ENCODE data around the gene SLC43A1. TPM values are rescaled to one million over a fixed set of nuclear protein-coding genes. Genes with fewer than 3 reads are reported as not detected.

The SLC43A1 gene
- total RNA-seq, 1 donor from 2014 or later = 4.5 TPM

- DNase-seq = no peak
- ATAC-seq = no peak
- intact Hi-C loops (cut with micrococcal nuclease) = loop anchor here (5.0 kb wide), 1 partner anchor 136 kb away; no protein-coding TSS in a partner anchor
Observed at GRCh38 chr11:57483562-57483918, 32.0 kb downstream of the SLC43A1 start.

GRCh38 chr11:57482782-57483561, 32.5 kb downstream of the SLC43A1 start:
- intact Hi-C loops (cut with micrococcal nuclease) = loop anchor here (5.0 kb wide), 1 partner anchor 136 kb away; no protein-coding TSS in a partner anchor

GRCh38 chr11:57481915-57482781, 33.4 kb downstream of the SLC43A1 start:
- no peak for DNase-seq
- ATAC-seq = no peak
- intact Hi-C loops (cut with micrococcal nuclease) = loop anchor here (5.0 kb wide), 1 partner anchor 135 kb away; no protein-coding TSS in a partner anchor

More at GRCh38 chr11:57482782-57483561, 32.5 kb downstream of the SLC43A1 start:
- ATAC-seq = peak; percentile 71
- peak; percentile 73 for DNase-seq

DNA sequence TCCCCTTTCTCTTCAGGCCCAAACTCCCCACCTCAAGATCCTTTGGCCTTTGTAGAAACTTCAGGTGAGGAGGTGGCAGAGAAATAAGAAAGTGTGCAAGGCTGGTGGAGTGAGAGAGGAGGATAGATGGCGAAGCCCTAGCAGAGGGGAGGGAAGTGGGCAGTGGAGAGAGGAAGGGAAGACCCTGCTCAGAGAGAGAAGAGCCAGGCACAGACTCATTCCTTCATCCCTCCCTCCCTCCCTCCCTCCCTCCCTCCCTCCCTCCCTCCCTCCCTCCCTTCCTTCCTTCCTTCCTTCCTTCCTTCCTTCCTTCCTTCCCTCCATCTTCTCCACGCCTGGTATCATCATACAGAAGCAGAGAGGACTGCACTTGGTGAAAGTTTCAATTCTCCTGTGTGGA, 34.2 kb downstream of the SLC43A1 start:
- no peak for DNase-seq
- intact Hi-C loops (cut with micrococcal nuclease) = loop anchor here (5.0 kb wide), 1 partner anchor 134 kb away; no protein-coding TSS in a partner anchor
- no peak for ATAC-seq

- intact Hi-C loops (cut with micrococcal nuclease) = loop anchor here (5.0 kb wide), 1 partner anchor 133 kb away; no protein-coding TSS in a partner anchor
- peak; percentile 38 for ATAC-seq
- peak; percentile 79 for DNase-seq
Observed at GRCh38 chr11:57480409-57481137, 34.9 kb downstream of the SLC43A1 start.

DNA sequence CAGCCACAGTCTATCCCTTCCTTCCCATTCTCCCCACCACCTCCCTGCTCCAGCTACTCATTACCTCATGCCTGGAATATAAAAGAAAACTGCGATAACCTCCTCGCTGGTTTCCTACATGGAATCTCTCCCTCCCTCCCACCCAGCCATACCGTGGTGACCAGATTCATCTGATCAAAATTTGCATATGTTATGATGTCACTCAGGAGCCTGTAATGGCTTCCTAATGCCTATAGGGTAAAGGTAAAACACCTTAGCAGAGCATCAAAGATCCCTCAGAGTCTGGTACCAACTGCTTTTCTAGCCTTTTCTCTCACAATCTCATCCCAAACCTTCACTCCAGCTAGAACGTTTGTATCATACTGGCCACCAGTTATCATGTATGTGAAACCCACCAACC, 35.6 kb downstream of the SLC43A1 start:
- ATAC-seq (no peak), DNase-seq (no peak)
- intact Hi-C loops (cut with micrococcal nuclease) = loop anchor here (5.0 kb wide), 1 partner anchor 133 kb away; no protein-coding TSS in a partner anchor

- intact Hi-C loops (cut with micrococcal nuclease) = no loop called here
- DNase-seq (no peak), ATAC-seq (no peak)
Observed at GRCh38 chr11:57479021-57479663, 36.4 kb downstream of the SLC43A1 start.

DNA sequence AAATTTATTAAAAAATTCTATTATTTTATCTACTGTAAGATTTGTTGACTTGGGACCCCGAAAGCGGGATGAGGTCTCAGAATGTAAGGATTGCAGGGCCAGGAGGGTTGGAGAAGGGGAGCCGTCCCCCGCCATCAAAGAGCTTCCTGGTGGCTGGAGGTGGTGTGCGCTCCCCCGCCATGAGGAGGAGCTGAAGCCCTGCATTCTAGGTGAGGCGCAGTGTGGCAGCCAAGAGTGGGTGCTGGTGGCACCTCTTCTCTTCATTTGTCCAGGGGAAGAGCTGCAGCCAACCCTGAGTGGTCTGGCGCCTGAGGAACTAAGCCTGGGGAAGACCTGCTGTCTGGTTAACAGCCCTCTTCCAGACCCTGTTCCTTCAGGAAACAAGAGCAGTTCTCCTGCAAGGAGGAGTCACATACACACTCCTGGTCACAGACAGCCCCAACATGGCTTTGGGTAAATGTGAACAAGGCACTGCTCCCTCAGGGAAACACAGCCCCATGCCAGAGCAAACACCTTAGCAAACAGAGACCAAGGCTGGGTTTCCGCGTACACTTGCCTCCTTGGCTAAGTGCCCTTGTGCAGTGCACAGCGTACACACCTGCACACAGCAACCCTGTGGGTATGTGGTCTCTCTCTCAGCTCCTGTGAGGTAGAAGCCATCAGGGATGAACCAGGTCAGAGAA, 37.9 kb downstream of the SLC43A1 start:
- DNase-seq = no peak
- intact Hi-C loops (cut with micrococcal nuclease) = no loop called here
- ATAC-seq = no peak

- intact Hi-C loops (cut with micrococcal nuclease) = no loop called here
- ATAC-seq (peak; percentile 90), DNase-seq (peak; percentile 66)
Observed at GRCh38 chr11:57476757-57477506, 38.6 kb downstream of the SLC43A1 start.

DNA sequence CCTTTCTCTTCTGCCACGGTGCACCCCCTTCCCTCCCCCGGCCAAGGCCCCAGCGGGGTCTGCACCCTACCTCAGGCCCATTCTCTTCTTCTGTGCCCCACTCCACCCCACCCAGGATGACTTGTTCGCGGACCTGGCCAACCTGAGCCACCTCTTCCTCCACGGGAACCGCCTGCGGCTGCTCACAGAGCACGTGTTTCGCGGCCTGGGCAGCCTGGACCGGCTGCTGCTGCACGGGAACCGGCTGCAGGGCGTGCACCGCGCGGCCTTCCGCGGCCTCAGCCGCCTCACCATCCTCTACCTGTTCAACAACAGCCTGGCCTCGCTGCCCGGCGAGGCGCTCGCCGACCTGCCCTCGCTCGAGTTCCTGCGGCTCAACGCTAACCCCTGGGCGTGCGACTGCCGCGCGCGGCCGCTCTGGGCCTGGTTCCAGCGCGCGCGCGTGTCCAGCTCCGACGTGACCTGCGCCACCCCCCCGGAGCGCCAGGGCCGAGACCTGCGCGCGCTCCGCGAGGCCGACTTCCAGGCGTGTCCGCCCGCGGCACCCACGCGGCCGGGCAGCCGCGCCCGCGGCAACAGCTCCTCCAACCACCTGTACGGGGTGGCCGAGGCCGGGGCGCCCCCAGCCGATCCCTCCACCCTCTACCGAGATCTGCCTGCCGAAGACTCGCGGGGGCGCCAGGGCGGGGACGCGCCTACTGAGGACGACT, 39.3 kb downstream of the SLC43A1 start:
- DNase-seq (peak; percentile 77), ATAC-seq (peak; percentile 90)
- intact Hi-C loops (cut with micrococcal nuclease) = no loop called here

DNA sequence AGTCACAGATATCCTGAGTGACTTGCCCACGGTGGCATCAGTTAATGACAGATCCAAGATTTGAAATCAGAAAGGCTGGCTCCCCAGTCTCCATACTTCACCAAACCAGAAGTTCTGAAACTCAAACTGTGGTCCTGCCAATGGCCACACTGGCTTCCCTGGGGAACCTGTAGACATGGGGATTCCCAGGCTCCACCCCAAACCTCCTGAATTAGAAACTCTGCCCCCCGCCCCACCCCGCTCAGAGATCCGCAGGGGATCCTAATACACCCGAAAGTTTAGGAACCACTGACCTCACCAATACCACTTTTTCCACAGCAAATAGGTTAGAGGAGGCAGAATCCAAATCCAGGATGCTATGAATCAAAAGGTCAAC, 39.8 kb downstream of the SLC43A1 start:
- no peak for DNase-seq
- intact Hi-C loops (cut with micrococcal nuclease) = no loop called here
- ATAC-seq = no peak

DNA sequence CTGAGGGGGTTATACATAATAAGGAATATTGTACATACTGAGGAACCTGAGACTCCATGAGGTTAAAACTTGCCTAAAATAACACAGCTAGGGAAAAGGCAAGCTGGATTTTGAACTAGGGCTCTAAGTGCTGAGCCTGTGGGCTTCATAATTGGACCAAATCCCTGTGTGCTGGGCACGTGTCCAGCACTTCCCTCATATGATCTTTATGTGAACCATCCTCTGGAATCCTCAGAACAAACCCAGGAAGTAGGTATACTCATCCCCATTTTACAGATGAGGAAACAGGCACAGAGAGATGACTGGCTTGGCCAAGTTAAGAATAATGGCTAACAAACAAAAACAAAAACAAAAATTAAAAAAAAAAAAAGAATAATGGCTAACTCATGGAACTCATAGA, 40.3 kb downstream of the SLC43A1 start:
- intact Hi-C loops (cut with micrococcal nuclease) = no loop called here
- ATAC-seq (no peak), DNase-seq (no peak)

GRCh38 chr11:57474803-57475115, 40.7 kb downstream of the SLC43A1 start:
- no peak for ATAC-seq
- intact Hi-C loops (cut with micrococcal nuclease) = no loop called here
- DNase-seq = no peak

- DNase-seq (no peak), ATAC-seq (no peak)
- intact Hi-C loops (cut with micrococcal nuclease) = no loop called here
Observed at GRCh38 chr11:57474017-57474802, 41.3 kb downstream of the SLC43A1 start.

DNA sequence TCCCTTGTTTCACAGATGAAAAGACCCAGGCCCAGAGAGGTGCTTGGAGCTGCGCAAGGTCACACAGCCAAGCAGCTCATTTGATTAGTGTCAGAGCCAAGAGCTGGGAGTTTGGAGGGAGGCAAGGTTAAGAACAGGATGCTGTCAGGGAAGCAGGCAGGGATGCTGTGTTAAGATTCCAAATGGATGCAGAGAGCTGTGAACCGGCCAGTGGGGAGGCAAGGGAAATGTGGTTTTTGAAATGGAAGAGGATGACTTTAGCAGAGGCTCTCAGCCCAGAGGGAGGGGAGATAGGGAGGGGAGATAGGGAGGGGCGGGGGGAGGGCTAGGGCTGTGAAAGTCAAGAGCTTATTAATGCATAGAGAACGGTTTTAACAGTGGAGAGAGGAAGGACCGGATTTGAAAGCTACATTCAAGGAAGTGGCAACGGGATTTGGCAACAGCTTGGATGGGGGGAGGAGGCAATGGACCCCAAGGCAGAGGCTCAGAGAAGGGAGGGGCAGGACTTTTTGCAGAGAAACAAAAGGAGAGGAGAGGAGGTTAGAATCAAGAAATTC, 42.1 kb downstream of the SLC43A1 start:
- intact Hi-C loops (cut with micrococcal nuclease) = no loop called here

GRCh38 chr11:57471496-57471895, 44.0 kb downstream of the SLC43A1 start:
- DNase-seq (no peak), ATAC-seq (no peak)
- intact Hi-C loops (cut with micrococcal nuclease) = no loop called here

More for the DNA sequence above, 42.1 kb downstream of the SLC43A1 start:
- no peak for ATAC-seq
- no peak for DNase-seq
